Panc1 (cell line): ENCODE results near the gene TRIO. TPM values are rescaled to one million over a fixed set of nuclear protein-coding genes. Genes with fewer than 3 reads are reported as not detected.

Experiments used
- ATAC-seq: fragments of 200-7000 bp; cut with Tn5 transposase; 2 replicates; pipeline ENCODE4 v1.9.1; 2020; ENCODE audit warnings: mild to moderate bottlenecking, moderate library complexity
- BruUV-seq: library from RNA; stranded (reverse); fragments of 400-500 nt; replicated peaks from 2 replicates; lab custom pipeline; 2021; lab: Mats Ljungman, UMichigan
- CTCF ChIA-PET: fragments of 300-600 bp; sonication (Branson Sonifier 250); formaldehyde crosslinking; loops from one replicate; lab custom pipeline; 2022; ENCODE audit warnings: antibody characterized with exemption; lab: Charles Lee
- POLR2A ChIA-PET: fragments of 300-600 bp; sonication (Branson Sonifier 250); formaldehyde crosslinking; loops from one replicate; lab custom pipeline; 2022; ENCODE audit warnings: antibody characterized with exemption; lab: Charles Lee
- DNase-seq: peaks from one replicate; pipeline ENCODE4 v3.0.0-alpha.2; 2010; ENCODE audit warnings: low read depth, low spot score
- H3K27ac ChIP-seq: 2 replicates; pipeline ENCODE4 v1.5.1; 2011; ENCODE audit warnings: mild to moderate bottlenecking, low read length, inconsistent platforms
- H3K27me3 ChIP-seq: fragments of 200-500 bp; sonication (Bioruptor generic); 2 replicates; pipeline ENCODE4 v1.6.0; 2014; ENCODE audit warnings: low read length, inconsistent platforms; ENCODE audit not compliant: control insufficient read depth, insufficient read depth
- H3K36me3 ChIP-seq: fragments of 200-500 bp; sonication (Bioruptor generic); 2 replicates; pipeline ENCODE4 v1.5.1; 2014; ENCODE audit warnings: inconsistent platforms, mild to moderate bottlenecking, low read length, moderate library complexity; ENCODE audit not compliant: control insufficient read depth, insufficient read depth
- H3K4me1 ChIP-seq: 2 replicates; pipeline ENCODE4 v1.5.1; 2011; ENCODE audit warnings: inconsistent platforms, mild to moderate bottlenecking, low read length, moderate library complexity; ENCODE audit not compliant: control insufficient read depth, insufficient read depth
- H3K4me3 ChIP-seq, 2 experiments: 2 replicates each; pipeline ENCODE4 v1.5.1; 2011 to 2012; ENCODE audit warnings: low read depth in 2 of 2, low read length in 2 of 2, mild to moderate bottlenecking in 2 of 2, inconsistent platforms in 1 of 2, moderate library complexity in 1 of 2
- H3K9me3 ChIP-seq: fragments of 200-500 bp; sonication (Bioruptor generic); 2 replicates; pipeline ENCODE4 v1.5.1; 2014; ENCODE audit warnings: low read depth, mild to moderate bottlenecking, inconsistent platforms, low read length, moderate library complexity; ENCODE audit not compliant: control insufficient read depth, insufficient read depth
- POLR2AphosphoS5 ChIP-seq: IDR thresholded peaks from 2 replicates; pipeline ENCODE4 v1.6.1; 2012; ENCODE audit warnings: mild to moderate bottlenecking, low read depth, low read length, moderate library complexity
- SIN3A ChIP-seq: IDR thresholded peaks from 2 replicates; pipeline ENCODE4 v1.6.1; 2012; ENCODE audit warnings: low read depth, mild to moderate bottlenecking, low read length, moderate library complexity, borderline replicate concordance; ENCODE audit not compliant: insufficient read depth
- TCF7L2 ChIP-seq: IDR thresholded peaks from 2 replicates; pipeline ENCODE4 v1.6.1; 2011; ENCODE audit warnings: mild to moderate bottlenecking, low read depth, low read length, inconsistent platforms
- in situ Hi-C: cut with HindIII; loops from 2 replicates; pipeline ENCODE4 v1.10.0; 2016; ENCODE audit warnings: low sequenced_read_pairs, low pct_unique_long_range_greater_than_20kb
- intact Hi-C: fragments of 100-400 bp; cut with micrococcal nuclease; formaldehyde crosslinking; loops from one replicate; pipeline ENCODE4 v1.10.0; 2022; ENCODE audit not compliant: unreplicated experiment
- total RNA-seq: library from RNA; stranded (reverse); gene quantifications from one replicate; pipeline ENCODE4 v1.2.1, GENCODE V29; 2021; ENCODE audit not compliant: unreplicated experiment
- TF ChIP-seq, protein P1 (sequence below), 2 experiments: IDR thresholded peaks; 2 replicates each; pipeline ENCODE4 v1.6.1; 2011 to 2012; ENCODE audit warnings: low read depth in 2 of 2, control low read depth in 1 of 2, low read length in 1 of 2, mild to moderate bottlenecking in 1 of 2, moderate library complexity in 1 of 2; ENCODE audit not compliant: insufficient read depth in 1 of 2
- TF ChIP-seq, protein P2 (sequence below): fragments of 450-650 bp; IDR thresholded peaks from 2 replicates; pipeline ENCODE4 v1.5.1; 2017; ENCODE audit warnings: mild to moderate bottlenecking

The TRIO gene
- total RNA-seq, 1 experiment from 2014 or later = 349 TPM

DNA sequence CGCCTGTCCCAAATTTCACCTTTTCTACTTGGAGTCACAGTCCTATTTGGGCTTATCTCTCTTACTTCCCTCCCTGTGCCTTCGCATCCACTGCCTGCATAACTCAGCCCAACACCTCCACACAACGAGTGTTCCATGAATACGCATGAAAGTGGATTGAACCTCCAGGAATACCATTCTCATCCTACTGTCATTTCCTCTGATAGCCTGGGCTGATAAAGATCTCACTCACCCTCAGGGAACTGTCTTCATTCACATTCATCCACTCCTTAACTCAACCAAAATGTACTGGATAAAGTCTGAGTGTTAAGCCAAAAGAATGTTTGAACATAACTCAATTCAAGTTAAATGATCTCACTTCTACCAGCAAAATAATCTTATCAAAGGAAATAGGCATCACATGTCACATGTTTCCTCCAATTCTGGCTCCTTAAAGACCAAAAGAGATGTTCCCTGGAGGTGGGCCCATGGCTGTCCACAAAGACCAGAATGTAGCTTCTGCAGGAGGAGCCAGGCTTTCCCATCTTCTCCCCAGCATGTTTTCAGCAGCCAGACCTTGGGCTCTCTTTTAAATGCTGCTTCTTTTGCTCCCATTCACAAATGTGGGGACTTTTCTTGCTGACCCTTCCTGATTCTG, 28.4 kb upstream of the TRIO start:
- intact Hi-C loops = no loop called here
- TF ChIP-seq, protein P1, sequence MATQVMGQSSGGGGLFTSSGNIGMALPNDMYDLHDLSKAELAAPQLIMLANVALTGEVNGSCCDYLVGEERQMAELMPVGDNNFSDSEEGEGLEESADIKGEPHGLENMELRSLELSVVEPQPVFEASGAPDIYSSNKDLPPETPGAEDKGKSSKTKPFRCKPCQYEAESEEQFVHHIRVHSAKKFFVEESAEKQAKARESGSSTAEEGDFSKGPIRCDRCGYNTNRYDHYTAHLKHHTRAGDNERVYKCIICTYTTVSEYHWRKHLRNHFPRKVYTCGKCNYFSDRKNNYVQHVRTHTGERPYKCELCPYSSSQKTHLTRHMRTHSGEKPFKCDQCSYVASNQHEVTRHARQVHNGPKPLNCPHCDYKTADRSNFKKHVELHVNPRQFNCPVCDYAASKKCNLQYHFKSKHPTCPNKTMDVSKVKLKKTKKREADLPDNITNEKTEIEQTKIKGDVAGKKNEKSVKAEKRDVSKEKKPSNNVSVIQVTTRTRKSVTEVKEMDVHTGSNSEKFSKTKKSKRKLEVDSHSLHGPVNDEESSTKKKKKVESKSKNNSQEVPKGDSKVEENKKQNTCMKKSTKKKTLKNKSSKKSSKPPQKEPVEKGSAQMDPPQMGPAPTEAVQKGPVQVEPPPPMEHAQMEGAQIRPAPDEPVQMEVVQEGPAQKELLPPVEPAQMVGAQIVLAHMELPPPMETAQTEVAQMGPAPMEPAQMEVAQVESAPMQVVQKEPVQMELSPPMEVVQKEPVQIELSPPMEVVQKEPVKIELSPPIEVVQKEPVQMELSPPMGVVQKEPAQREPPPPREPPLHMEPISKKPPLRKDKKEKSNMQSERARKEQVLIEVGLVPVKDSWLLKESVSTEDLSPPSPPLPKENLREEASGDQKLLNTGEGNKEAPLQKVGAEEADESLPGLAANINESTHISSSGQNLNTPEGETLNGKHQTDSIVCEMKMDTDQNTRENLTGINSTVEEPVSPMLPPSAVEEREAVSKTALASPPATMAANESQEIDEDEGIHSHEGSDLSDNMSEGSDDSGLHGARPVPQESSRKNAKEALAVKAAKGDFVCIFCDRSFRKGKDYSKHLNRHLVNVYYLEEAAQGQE (IDR thresholded peaks at IDR 0.05; ENCODE audit: insufficient read depth in 1 of 2, low read depth in 2 of 2, low read length in 1 of 2) = no peak
- no peak for TF ChIP-seq POLR2AphosphoS5
- no peak for TF ChIP-seq TCF7L2
- no peak for TF ChIP-seq SIN3A
- TF ChIP-seq, protein P2, sequence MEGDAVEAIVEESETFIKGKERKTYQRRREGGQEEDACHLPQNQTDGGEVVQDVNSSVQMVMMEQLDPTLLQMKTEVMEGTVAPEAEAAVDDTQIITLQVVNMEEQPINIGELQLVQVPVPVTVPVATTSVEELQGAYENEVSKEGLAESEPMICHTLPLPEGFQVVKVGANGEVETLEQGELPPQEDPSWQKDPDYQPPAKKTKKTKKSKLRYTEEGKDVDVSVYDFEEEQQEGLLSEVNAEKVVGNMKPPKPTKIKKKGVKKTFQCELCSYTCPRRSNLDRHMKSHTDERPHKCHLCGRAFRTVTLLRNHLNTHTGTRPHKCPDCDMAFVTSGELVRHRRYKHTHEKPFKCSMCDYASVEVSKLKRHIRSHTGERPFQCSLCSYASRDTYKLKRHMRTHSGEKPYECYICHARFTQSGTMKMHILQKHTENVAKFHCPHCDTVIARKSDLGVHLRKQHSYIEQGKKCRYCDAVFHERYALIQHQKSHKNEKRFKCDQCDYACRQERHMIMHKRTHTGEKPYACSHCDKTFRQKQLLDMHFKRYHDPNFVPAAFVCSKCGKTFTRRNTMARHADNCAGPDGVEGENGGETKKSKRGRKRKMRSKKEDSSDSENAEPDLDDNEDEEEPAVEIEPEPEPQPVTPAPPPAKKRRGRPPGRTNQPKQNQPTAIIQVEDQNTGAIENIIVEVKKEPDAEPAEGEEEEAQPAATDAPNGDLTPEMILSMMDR = no peak
- H3K27me3 ChIP-seq = no peaks in the 10 kb centered on the region
- CTCF ChIA-PET = no interaction called here
- H3K27ac ChIP-seq = peak overlapping the region; percentile 60
- no peak for ATAC-seq
- in situ Hi-C loops = loop anchor here (25.0 kb wide), 1 partner anchor 127 kb away; no protein-coding TSS in a partner anchor
- H3K4me3 ChIP-seq = no peak overlapping the region
- POLR2A ChIA-PET = interaction anchor here (0.6 kb wide), 1 partner anchor 142 kb away, joined by 4 read pairs; no protein-coding TSS in a partner anchor
- H3K9me3 ChIP-seq = peaks cover 2% of the 10 kb centered on the region; the same call in 1 of the 2 replicates
- no TSS peak for BruUV-seq
- DNase-seq = no peak
- no peaks in the 10 kb centered on the region for H3K36me3 ChIP-seq
- H3K4me1 ChIP-seq = peaks cover 13% of the 10 kb centered on the region

DNA sequence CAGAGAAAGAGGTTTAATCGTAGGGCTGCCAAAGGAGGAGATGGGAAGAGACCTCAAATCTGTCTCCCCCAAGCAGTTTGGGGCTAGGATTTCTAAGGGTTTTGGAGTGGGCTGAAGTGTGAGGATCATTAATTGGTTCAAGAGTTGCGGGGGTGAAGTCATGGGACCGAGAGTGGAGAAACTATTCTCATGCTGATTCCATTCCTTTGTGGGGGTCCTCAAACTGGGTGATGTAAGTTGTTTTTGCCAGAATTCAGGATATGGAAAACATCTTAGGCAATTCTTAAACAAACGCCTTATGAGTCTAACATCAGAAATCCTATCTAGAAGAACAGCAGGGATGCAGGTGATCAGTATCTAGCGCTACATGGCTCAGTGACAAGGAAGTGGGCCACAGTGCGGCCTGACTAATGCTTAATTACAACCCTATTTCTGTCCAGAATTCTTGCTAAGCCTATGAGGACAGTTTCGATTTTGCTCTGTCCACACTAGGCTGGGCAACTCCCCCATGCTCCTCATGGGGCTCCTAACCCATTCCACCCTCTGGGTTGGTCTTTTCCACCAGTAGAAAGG, 27.7 kb upstream of the TRIO start:
- Histone ChIP-seq H3K4me1 (0 out of 2 replicates have a peak, but pooled peaks cover 8% of the 10 kb centered on the region), H3K27me3 (no peaks in the 10 kb centered on the region), H3K4me3 (no peak overlapping the region), H3K36me3 (no peaks in the 10 kb centered on the region), H3K9me3 (peaks cover 2% of the 10 kb centered on the region; the same call in 1 of the 2 replicates), H3K27ac (peak overlapping the region; percentile 60)
- ChIA-PET POLR2A (no interaction called here), CTCF (no interaction called here)
- intact Hi-C loops (no loop called here), in situ Hi-C loops (loop anchor here (25.0 kb wide), 1 partner anchor 128 kb away; no protein-coding TSS in a partner anchor)
- TF ChIP-seq SIN3A = no peak
- no peak for TF ChIP-seq TCF7L2
- TF ChIP-seq, protein P1 (IDR thresholded peaks at IDR 0.05; ENCODE audit: insufficient read depth in 1 of 2, low read depth in 2 of 2, low read length in 1 of 2) = no peak
- TF ChIP-seq, protein P2 = no peak
- TF ChIP-seq POLR2AphosphoS5 = no peak
- BruUV-seq = no TSS peak
- ATAC-seq = no peak
- DNase-seq = no peak
